PC-3 (cell line): Measurements from ENCODE around the gene JMJD6. TPM values are rescaled to one million over a fixed set of nuclear protein-coding genes. Genes with fewer than 3 reads are reported as not detected.
A peak's percentile ranks its signal among the peaks of the same experiment; 100 is the strongest.

ENCODE experiments used
- ATAC-seq: fragments of 200-7000 bp; cut with Tn5 transposase; 2 replicates; pipeline ENCODE4 v1.9.1; 2020; ENCODE audit warnings: mild to moderate bottlenecking, moderate library complexity
- BruUV-seq: library from RNA; stranded (reverse); fragments of 400-500 nt; replicated peaks from 2 replicates; lab custom pipeline; 2021; lab: Mats Ljungman, UMichigan
- CTCF ChIA-PET: fragments of 300-600 bp; sonication (Branson Sonifier 250); formaldehyde crosslinking; loops from one replicate; lab custom pipeline; 2022; ENCODE audit warnings: antibody characterized with exemption; lab: Charles Lee
- POLR2A ChIA-PET: fragments of 300-600 bp; sonication (Branson Sonifier 250); formaldehyde crosslinking; loops from one replicate; lab custom pipeline; 2022; ENCODE audit warnings: antibody characterized with exemption; ENCODE audit not compliant: unreplicated experiment; lab: Charles Lee
- DNase-seq: peaks from one replicate; pipeline ENCODE4 v3.0.0-alpha.2; 2015
- H2AFZ ChIP-seq: fragments of 300-600 bp; sonication (generic); 2 replicates; pipeline ENCODE4 v1.6.0; 2016; ENCODE audit warnings: antibody characterized with exemption, low read length
- H3F3A ChIP-seq: fragments of 300-600 bp; sonication (generic); one replicate; pipeline ENCODE4 v1.6.0; 2017; ENCODE audit warnings: antibody characterized with exemption, low read length, control low read depth, mild to moderate bottlenecking; ENCODE audit not compliant: unreplicated experiment
- H3K27ac ChIP-seq: fragments of 300-600 bp; sonication (generic); 2 replicates; pipeline ENCODE4 v1.5.1; 2016; ENCODE audit warnings: mild to moderate bottlenecking, low read length
- H3K27me3 ChIP-seq: fragments of 300-600 bp; sonication (generic); 2 replicates; pipeline ENCODE4 v1.6.1; 2016; ENCODE audit warnings: low read length, mixed read lengths
- H3K36me3 ChIP-seq: fragments of 300-600 bp; sonication (generic); 2 replicates; pipeline ENCODE4 v1.6.1; 2016; ENCODE audit warnings: low read depth, mixed run types, low read length, mixed read lengths
- H3K4me1 ChIP-seq: fragments of 300-600 bp; sonication (generic); 2 replicates; pipeline ENCODE4 v1.5.1; 2016; ENCODE audit warnings: low read length; ENCODE audit not compliant: insufficient read depth
- H3K4me2 ChIP-seq: fragments of 300-600 bp; sonication (generic); 2 replicates; pipeline ENCODE4 v1.6.0; 2016; ENCODE audit warnings: low read length
- H3K4me3 ChIP-seq: fragments of 300-600 bp; sonication (generic); 2 replicates; pipeline ENCODE4 v1.5.1; 2016; ENCODE audit warnings: mild to moderate bottlenecking, low read length, mixed read lengths
- H3K79me2 ChIP-seq: fragments of 300-600 bp; sonication (generic); 2 replicates; pipeline ENCODE4 v1.6.1; 2017; ENCODE audit warnings: low read length, mixed read lengths
- H3K9ac ChIP-seq: fragments of 300-600 bp; sonication (generic); 2 replicates; pipeline ENCODE4 v1.6.0; 2016; ENCODE audit warnings: mild to moderate bottlenecking, low read length
- H3K9me2 ChIP-seq: fragments of 300-600 bp; sonication (generic); replicated peaks from 2 replicates; pipeline ENCODE4 v1.6.1; 2016; ENCODE audit warnings: mixed run types, low read length, mixed read lengths
- H3K9me3 ChIP-seq: fragments of 300-600 bp; sonication (generic); 2 replicates; pipeline ENCODE4 v1.6.1; 2016; ENCODE audit warnings: low read length, mixed read lengths
- H4K20me1 ChIP-seq: fragments of 300-600 bp; sonication (generic); 2 replicates; pipeline ENCODE4 v1.6.1; 2016; ENCODE audit warnings: low read length, mixed read lengths
- CTCF ChIP-seq: fragments of 300-600 bp; sonication (generic); conservative IDR thresholded peaks from 2 replicates; pipeline ENCODE4 v1.5.1; 2017; ENCODE audit warnings: antibody characterized with exemption, low read depth, mild to moderate bottlenecking, low read length
- EZH2 ChIP-seq: fragments of 300-600 bp; sonication (generic); IDR thresholded peaks from one replicate; pipeline ENCODE4 v1.6.1; 2017; ENCODE audit warnings: antibody characterized with exemption, mild to moderate bottlenecking, low read length; ENCODE audit not compliant: unreplicated experiment
- EZH2phosphoT487 ChIP-seq: fragments of 300-600 bp; sonication (generic); IDR thresholded peaks from 2 replicates; pipeline ENCODE4 v1.6.1; 2018; ENCODE audit warnings: mild to moderate bottlenecking, antibody characterized with exemption, low read length, borderline replicate concordance
- intact Hi-C: fragments of 100-400 bp; cut with micrococcal nuclease; formaldehyde crosslinking; loops from 2 replicates; pipeline ENCODE4 v1.9.0; 2023
- total RNA-seq: library from RNA; depleted of rRNA; stranded (reverse); fragments of >200 nt; gene quantifications from 2 replicates; pipeline ENCODE4 v1.2.3, GENCODE V29; 2014

The JMJD6 gene
- total RNA-seq, 1 experiment from 2014 or later, result 39.0 TPM

DNA sequence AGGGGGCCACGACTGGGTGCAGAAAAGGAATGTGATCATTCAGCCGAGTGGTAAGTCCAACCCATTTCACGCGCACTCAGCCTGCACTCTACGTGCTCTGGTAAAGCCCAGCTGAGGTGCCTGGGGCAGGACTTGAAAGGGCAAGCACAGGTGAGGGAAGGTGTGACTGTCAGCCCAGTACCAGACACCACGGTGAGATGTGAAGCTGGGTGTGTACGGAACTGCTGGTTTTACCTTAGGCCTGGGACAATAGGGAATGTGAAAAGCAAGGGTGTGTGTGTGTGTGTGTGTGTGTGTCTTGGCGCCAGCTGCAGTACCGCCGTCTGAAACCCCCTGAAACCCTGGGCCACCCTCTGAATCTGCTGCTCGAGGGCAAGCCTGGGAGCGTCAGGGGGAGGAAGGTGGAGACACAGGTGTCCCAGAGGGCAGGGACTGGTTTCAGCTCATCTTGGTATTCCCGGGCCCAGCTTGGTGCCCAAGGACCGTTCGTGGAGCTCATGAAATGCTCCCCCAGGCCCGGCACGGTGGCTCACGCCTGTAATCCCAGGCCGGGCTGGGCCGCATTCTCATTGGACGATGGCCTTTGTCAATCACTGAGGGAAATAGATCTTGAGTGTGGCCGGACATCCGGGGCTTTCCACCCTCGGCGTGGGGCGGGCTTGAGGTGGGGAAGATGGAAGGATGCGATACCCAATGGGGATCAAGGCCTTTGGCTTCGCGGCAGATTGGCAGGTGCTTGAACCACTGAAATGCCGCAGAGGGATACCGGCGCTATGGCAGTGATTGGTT lies 55.1 kb downstream of the JMJD6 start:
- H3K27me3 ChIP-seq, result no peaks in the 10 kb centered on the region
- H3K79me2 ChIP-seq, result no peaks in the 10 kb centered on the region
- intact Hi-C loops, result loop anchor here (5.0 kb wide), 3 partner anchors 41 to 114 kb away; partner anchors contain the start of gene MXRA7
- H4K20me1 ChIP-seq, result no peaks in the 10 kb centered on the region
- H3F3A ChIP-seq, result no peaks in the 10 kb centered on the region
- H2AFZ ChIP-seq, result peak overlapping the region; percentile 93
- no peak for TF ChIP-seq EZH2phosphoT487
- TF ChIP-seq EZH2, result no peak
- no peak for TF ChIP-seq CTCF
- peak overlapping the region; percentile 77 for H3K9ac ChIP-seq
- no peak overlapping the region for H3K27ac ChIP-seq
- H3K9me2 ChIP-seq, result no peaks in the 10 kb centered on the region
- ChIA-PET POLR2A (interaction anchor here (0.6 kb wide), 1 partner anchor 17 kb away, joined by 3 read pairs; no protein-coding TSS in a partner anchor), CTCF (interaction anchor here (0.6 to 1.4 kb wide), 3 partner anchors 10 to 263 kb away, joined by 3 to 12 read pairs (median 4); no protein-coding TSS in a partner anchor)
- peak; percentile 100 for DNase-seq
- peak overlapping the region; percentile 85 for H3K4me2 ChIP-seq
- TSS peak; percentile 57 for BruUV-seq
- H3K4me3 ChIP-seq, result peak overlapping the region; percentile 72
- H3K36me3 ChIP-seq, result no peaks in the 10 kb centered on the region
- peak; percentile 99 for ATAC-seq
- peaks cover 14% of the 10 kb centered on the region for H3K4me1 ChIP-seq
- no peaks in the 10 kb centered on the region for H3K9me3 ChIP-seq

DNA sequence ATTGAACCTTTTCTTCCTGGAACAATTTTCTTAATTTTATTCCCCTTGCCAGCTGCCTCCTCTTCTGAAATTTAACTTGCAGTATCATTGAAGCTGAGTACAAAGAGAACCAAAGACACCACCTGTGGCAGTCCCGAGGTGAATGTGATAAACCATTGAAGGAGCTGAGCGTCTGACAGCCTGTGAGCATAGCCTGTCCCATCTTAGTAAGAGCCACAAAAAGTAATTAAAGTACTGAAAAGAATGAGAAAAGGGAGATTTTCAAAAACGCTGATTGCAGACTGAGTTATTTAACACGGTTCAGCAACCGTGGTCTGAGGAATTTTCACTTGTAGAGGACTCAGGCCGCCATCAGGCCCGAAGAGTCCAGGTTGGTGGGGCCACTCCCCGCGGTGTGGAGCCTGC lies 55.7 kb downstream of the JMJD6 start:
- no peak for ATAC-seq

More for the DNA sequence above, 55.7 kb downstream of the JMJD6 start:
- Histone ChIP-seq H3K27me3 (no peaks in the 10 kb centered on the region), H3F3A (no peaks in the 10 kb centered on the region), H3K79me2 (no peaks in the 10 kb centered on the region), H3K9me3 (no peaks in the 10 kb centered on the region), H3K4me2 (no peak overlapping the region), H2AFZ (peak overlapping the region; percentile 93; the same call in 1 of the 2 replicates), H3K4me1 (peaks cover 14% of the 10 kb centered on the region), H3K36me3 (no peaks in the 10 kb centered on the region), H3K9me2 (no peaks in the 10 kb centered on the region), H4K20me1 (no peaks in the 10 kb centered on the region), H3K4me3 (no peak overlapping the region), H3K9ac (no peak overlapping the region), H3K27ac (no peak overlapping the region)
- DNase-seq, result no peak
- ChIA-PET CTCF (interaction anchor here (0.6 to 1.4 kb wide), 2 partner anchors 11 to 77 kb away, joined by 4 to 12 read pairs; no protein-coding TSS in a partner anchor), POLR2A (interaction anchor here (0.6 kb wide), 1 partner anchor 18 kb away, joined by 3 read pairs; no protein-coding TSS in a partner anchor)
- intact Hi-C loops, result loop anchor here (5.0 kb wide), 3 partner anchors 42 to 113 kb away; partner anchors contain the start of gene MXRA7
- BruUV-seq, result no TSS peak
- TF ChIP-seq CTCF, result no peak
- TF ChIP-seq EZH2, result no peak
- no peak for TF ChIP-seq EZH2phosphoT487
